GM20000 (cell line): ENCODE measurements around the gene OLIG2.

ENCODE experiments used
- DNase-seq: peaks from one replicate; pipeline ENCODE4 v3.0.0; 2012; ENCODE audit warnings: low spot score
- TF ChIP-seq, protein P1 (sequence below): IDR thresholded peaks from 2 replicates; pipeline ENCODE4 v1.5.1; 2012; ENCODE audit warnings: mild to moderate bottlenecking, control low read depth; ENCODE audit errors: extremely low read depth, missing control alignments

The OLIG2 gene

DNA sequence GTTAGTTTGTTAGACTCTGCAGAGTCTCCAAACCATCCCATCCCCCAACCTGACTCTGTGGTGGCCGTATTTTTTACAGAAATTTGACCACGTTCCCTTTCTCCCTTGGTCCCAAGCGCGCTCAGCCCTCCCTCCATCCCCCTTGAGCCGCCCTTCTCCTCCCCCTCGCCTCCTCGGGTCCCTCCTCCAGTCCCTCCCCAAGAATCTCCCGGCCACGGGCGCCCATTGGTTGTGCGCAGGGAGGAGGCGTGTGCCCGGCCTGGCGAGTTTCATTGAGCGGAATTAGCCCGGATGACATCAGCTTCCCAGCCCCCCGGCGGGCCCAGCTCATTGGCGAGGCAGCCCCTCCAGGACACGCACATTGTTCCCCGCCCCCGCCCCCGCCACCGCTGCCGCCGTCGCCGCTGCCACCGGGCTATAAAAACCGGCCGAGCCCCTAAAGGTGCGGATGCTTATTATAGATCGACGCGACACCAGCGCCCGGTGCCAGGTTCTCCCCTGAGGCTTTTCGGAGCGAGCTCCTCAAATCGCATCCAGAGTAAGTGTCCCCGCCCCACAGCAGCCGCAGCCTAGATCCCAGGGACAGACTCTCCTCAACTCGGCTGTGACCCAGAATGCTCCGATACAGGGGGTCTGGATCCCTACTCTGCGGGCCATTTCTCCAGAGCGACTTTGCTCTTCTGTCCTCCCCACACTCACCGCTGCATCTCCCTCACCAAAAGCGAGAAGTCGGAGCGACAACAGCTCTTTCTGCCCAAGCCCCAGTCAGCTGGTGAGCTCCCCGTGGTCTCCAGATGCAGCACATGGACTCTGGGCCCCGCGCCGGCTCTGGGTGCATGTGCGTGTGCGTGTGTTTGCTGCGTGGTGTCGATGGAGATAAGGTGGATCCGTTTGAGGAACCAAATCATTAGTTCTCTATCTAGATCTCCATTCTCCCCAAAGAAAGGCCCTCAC is at the start of gene OLIG2:
Gene OLIG2 (plus strand): TSS at position 447 of the 954 bp plus-strand sequence. CDS start 928 bp downstream, outside the sequence.
- TF ChIP-seq, protein P1, sequence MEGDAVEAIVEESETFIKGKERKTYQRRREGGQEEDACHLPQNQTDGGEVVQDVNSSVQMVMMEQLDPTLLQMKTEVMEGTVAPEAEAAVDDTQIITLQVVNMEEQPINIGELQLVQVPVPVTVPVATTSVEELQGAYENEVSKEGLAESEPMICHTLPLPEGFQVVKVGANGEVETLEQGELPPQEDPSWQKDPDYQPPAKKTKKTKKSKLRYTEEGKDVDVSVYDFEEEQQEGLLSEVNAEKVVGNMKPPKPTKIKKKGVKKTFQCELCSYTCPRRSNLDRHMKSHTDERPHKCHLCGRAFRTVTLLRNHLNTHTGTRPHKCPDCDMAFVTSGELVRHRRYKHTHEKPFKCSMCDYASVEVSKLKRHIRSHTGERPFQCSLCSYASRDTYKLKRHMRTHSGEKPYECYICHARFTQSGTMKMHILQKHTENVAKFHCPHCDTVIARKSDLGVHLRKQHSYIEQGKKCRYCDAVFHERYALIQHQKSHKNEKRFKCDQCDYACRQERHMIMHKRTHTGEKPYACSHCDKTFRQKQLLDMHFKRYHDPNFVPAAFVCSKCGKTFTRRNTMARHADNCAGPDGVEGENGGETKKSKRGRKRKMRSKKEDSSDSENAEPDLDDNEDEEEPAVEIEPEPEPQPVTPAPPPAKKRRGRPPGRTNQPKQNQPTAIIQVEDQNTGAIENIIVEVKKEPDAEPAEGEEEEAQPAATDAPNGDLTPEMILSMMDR = no peak
- DNase-seq = peak; percentile 46

DNA sequence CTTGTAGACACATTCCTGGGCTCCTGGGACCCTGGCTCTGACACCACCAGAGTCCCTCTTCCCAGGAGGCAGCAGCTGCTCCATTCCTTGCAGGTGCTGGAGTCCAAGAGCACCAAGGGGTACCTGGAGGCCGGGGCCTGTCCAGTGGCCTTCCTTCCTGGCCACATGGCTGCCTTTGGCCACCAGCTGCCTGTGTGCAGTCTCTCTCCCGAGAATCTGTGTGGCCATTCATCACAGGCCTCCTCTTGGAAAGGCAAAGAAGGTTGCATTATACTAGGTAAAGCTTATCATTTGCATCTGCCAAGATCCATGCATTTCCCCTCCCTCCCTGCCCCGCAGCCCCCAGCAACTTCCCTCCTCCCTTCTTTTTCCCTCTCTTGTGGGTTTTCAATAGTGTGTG is 48.9 kb upstream of the OLIG2 start:
- no peak for DNase-seq
- TF ChIP-seq, protein P1 = no peak

DNA sequence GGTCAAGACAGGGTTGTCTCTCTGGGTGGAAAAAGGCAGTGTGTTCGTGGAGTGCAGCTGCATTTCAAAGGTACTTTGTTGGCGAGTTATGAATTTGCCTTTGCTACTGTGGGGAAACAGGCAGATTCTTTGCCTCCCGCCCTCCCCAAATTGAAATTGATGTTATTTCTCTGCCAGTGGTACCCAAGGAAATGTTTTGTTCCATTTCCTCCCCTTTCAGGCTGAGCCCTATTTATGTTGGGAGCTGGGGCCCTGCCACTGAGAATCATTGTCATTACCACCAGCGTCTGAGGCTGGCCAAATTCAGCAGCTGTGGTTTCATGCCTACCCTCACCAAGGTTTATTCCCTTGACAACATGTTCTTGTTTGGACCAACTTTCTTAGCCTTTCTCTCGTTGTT is 48.5 kb upstream of the OLIG2 start:
- DNase-seq = no peak
- TF ChIP-seq, protein P1 = no peak

DNA sequence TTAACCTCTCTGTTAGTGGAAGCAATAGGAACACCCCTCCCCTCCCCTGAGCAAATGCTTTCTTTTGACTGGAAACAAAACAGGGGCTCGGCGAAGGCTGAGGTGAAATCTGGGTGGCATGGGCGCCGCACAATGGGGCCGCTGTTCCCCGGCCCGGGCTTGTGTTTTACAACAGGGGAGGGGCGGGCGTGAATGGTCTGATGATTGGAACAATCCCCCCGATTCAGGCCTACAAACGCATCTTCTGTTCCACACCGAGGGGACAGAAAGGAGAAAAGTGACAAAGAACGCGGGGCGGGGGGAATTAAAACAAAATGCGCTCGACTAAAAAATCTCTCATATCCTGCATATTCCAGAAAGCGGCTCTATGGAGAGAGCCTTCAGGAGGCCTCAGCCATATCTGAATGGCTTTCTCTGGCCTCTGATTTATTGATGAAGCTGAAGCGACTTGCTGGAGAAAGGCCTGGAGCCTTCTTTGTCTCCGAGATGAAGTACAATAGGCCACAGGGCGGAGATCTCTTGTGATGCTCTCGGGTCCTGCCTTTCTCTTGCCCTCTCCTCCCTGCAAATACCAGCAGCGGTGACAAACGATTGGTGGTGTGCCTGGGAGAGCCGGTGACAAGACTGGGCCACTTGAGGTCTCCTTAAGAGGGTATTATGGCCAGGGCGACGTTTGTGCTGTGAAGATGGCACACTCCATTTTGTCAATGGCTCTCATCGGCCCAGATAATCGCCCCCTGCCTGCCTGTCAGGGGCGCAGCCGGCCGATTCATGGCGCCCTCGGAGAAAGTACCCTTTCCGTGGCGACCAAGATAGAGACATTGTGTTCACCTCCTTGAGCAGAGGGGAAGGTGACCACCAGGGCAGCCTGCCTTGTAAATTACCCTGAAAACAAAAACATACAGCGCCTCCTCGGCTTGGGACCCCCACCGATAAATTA is 47.1 kb upstream of the OLIG2 start:
- no peak for DNase-seq
- TF ChIP-seq, protein P1 = no peak

DNA sequence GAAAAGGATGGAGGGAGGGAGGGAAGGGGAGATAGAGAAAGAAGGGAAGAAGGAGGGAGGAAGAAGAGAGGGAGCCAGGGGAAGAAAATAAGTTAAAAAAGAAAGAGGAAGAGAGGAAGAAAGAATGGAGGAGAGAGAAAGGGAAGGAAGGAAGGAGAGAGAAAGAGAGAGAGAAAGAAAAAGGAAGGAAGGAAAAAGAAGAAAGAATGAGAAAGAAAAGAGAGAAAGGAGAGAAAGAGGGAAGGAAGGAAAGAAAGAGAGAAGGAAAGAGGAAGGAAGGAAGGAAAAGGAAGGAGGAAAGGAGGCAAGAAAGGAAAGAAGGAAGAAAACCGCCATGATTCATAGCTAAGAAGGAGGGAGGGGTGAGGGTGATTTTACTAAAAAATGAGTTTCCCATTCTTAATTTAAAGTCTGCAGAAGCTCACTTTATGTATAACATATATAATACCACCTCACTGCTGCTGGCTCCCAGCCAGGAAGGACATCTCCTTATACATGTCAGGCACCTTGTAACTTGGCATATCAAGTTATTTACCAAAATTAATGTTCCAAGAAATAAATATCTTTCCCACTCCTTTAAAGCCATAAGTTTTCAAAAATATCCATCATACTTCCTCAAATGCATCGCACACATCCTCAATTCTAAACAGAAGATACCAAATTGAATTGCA is 46.0 kb upstream of the OLIG2 start:
- TF ChIP-seq, protein P1 = no peak
- DNase-seq = no peak

DNA sequence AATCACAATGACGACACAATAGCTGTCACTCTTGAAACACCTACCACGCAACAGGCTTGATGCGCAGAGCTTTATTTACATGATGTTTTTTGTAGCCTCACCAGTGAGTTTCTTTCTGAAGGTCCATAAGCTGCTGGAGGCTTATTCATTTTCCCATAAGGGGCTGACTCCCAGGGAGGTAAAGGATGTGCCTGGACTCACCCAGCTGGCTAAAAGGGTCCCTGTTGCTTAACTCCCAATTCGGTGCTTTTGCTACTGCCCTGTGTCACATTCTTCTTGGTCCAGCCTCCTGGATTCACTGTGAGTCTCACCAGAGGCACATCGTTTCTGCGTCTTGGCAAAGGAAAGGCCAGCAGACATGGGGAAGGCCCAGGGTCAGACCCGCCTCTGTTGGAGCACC is 44.6 kb upstream of the OLIG2 start:
- DNase-seq = no peak
- TF ChIP-seq, protein P1 = no peak
